ENCODE results near the gene SSPN.

DNA sequence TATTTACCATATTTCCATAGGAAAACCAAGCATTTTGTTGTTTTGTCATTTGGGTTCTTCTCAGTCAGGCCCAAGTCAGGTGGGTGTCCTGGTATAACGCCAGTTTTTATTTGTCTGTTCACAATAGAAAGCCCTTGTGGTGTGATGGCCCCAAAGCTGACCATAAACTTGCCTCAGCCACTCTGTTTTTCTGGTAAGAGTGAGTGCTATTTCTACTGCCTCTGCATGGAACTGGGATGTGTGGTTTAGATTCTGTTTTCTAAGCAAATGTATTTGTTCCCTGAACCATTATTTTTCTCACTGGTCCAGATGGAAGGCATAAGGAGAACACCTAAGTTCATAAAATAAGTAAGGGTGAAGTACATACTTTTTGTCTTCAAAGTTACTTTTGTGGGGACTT, 1.8 kb upstream of the SSPN start:
- TF ChIP-seq SP1 (IDR thresholded peaks at IDR 0.05) (no peak), NFRKB (IDR thresholded peaks at IDR 0.05) (no peak), FOXM1 (IDR thresholded peaks at IDR 0.05; ENCODE audit: borderline replicate concordance) (no peak), FOXA1 (IDR thresholded peaks at IDR 0.05) (no peak), BHLHE40 (IDR thresholded peaks at IDR 0.05; ENCODE audit: borderline replicate concordance) (no peak), ZNF384 (IDR thresholded peaks at IDR 0.05) (no peak), LEF1 (IDR thresholded peaks at IDR 0.05; ENCODE audit: borderline replicate concordance) (no peak), ARNT (IDR thresholded peaks at IDR 0.05) (no peak), ELF4 (IDR thresholded peaks at IDR 0.05) (no peak), FOXK2 (IDR thresholded peaks at IDR 0.05) (no peak), SUZ12 (IDR thresholded peaks at IDR 0.05) (no peak), TARDBP (IDR thresholded peaks at IDR 0.05) (no peak)
- TF ChIP-seq, protein P1, sequence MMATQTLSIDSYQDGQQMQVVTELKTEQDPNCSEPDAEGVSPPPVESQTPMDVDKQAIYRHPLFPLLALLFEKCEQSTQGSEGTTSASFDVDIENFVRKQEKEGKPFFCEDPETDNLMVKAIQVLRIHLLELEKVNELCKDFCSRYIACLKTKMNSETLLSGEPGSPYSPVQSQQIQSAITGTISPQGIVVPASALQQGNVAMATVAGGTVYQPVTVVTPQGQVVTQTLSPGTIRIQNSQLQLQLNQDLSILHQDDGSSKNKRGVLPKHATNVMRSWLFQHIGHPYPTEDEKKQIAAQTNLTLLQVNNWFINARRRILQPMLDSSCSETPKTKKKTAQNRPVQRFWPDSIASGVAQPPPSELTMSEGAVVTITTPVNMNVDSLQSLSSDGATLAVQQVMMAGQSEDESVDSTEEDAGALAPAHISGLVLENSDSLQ (IDR thresholded peaks at IDR 0.05) = no peak

Measured in HEK293T (cell line).